B cell (primary cell): ENCODE measurements around the gene DDI2. TPM values are rescaled to one million over a fixed set of nuclear protein-coding genes. Genes with fewer than 3 reads are reported as not detected.

Experiments
- ATAC-seq: fragments of 200-7000 bp; cut with Tn5 transposase; one replicate; pipeline ENCODE4 v1.10.0; 2021; ENCODE audit warnings: low read depth, mild to moderate bottlenecking, moderate number of reproducible peaks, moderate library complexity
- CTCF ChIA-PET: fragments of 350-600 bp; sonication (Branson Sonifier 250); formaldehyde crosslinking; loops from one replicate; lab custom pipeline; 2021; ENCODE audit warnings: antibody characterized with exemption, inconsistent platforms; lab: Charles Lee
- POLR2A ChIA-PET: fragments of 350-600 bp; sonication (Branson Sonifier 250); formaldehyde crosslinking; loops from one replicate; lab custom pipeline; 2021; ENCODE audit warnings: antibody characterized with exemption; lab: Charles Lee
- DNase-seq: peaks from one replicate; pipeline ENCODE4 v3.0.0; 2013
- H2AFZ ChIP-seq: 2 replicates; pipeline ENCODE4 v1.6.1; 2012; ENCODE audit warnings: mild to moderate bottlenecking, low read depth, low read length; ENCODE audit not compliant: insufficient read depth, poor library complexity, severe bottlenecking
- H3K27ac ChIP-seq, 2 donors: 1 replicate in 1 of 2; 2 replicates in 1 of 2; pipeline ENCODE4 v1.5.1; 2012 to 2013; ENCODE audit warnings: low read length in 2 of 2, mild to moderate bottlenecking in 2 of 2, moderate library complexity in 1 of 2
- H3K27me3 ChIP-seq, 4 experiments: fragments of 200-600 bp in 1 of 4; sonication (generic) in 1 of 4; replicated peaks in 1 of 4; 1 replicate in 2 of 4; 2 replicates in 2 of 4; pipeline versions ENCODE4 v1.6.1 to v1.7.0; 2013 to 2016; ENCODE audit warnings: low read length in 3 of 4, mild to moderate bottlenecking in 2 of 4, mixed read lengths in 1 of 4, moderate library complexity in 1 of 4; ENCODE audit not compliant: insufficient read depth in 4 of 4, control insufficient read depth in 3 of 4; ENCODE audit errors: control extremely low read depth in 1 of 4
- H3K36me3 ChIP-seq, 2 experiments: replicated peaks in 1 of 2; 1 replicate in 1 of 2; 2 replicates in 1 of 2; pipeline versions ENCODE4 v1.6.1 to v1.7.1; 2013; ENCODE audit warnings: low read length in 1 of 2; ENCODE audit not compliant: insufficient read depth in 2 of 2, control insufficient read depth in 1 of 2; ENCODE audit errors: control extremely low read depth in 1 of 2, extremely low read depth in 1 of 2
- H3K4me1 ChIP-seq, 2 donors: fragments of 200-600 bp in 1 of 2; sonication (generic) in 1 of 2; 1 replicate in 1 of 2; 2 replicates in 1 of 2; pipeline versions ENCODE4 v1.5.1 to v1.6.1; 2013 to 2017; ENCODE audit warnings: low read length in 2 of 2; ENCODE audit not compliant: control insufficient read depth in 2 of 2, insufficient read depth in 2 of 2
- H3K4me2 ChIP-seq: replicated peaks from 2 replicates; pipeline ENCODE3; 2012; ENCODE audit warnings: mild to moderate bottlenecking, low read depth, low read length; ENCODE audit not compliant: poor library complexity, severe bottlenecking
- H3K4me3 ChIP-seq, 5 experiments: fragments of 200-600 bp in 1 of 5; sonication (generic) in 1 of 5; 1 replicate in 3 of 5; 2 replicates in 2 of 5; pipeline versions ENCODE4 v1.5.1 to v1.7.0; 2011 to 2016; ENCODE audit warnings: low read length in 4 of 5, mild to moderate bottlenecking in 4 of 5, low read depth in 2 of 5, control low read depth in 1 of 5, moderate library complexity in 1 of 5; ENCODE audit not compliant: insufficient read depth in 1 of 5; ENCODE audit errors: control extremely low read depth in 1 of 5, extremely low read depth in 1 of 5
- H3K79me2 ChIP-seq: fragments of 200-600 bp; sonication (generic); one replicate; pipeline ENCODE4 v1.6.0; 2016; ENCODE audit warnings: low read length; ENCODE audit not compliant: control insufficient read depth, insufficient read depth
- H3K9ac ChIP-seq: fragments of 200-600 bp; sonication (generic); 2 replicates; pipeline ENCODE4 v1.6.1; 2017; ENCODE audit warnings: mild to moderate bottlenecking, low read length, moderate library complexity
- H3K9me3 ChIP-seq, 3 donors: one replicate each; pipeline versions ENCODE4 v1.6.1 to v1.7.1; 2013; ENCODE audit warnings: low read length in 2 of 3; ENCODE audit not compliant: control insufficient read depth in 2 of 3, insufficient read depth in 1 of 3; ENCODE audit errors: control extremely low read depth in 1 of 3
- H4K20me1 ChIP-seq: 2 replicates; pipeline ENCODE4 v1.6.0; 2012; ENCODE audit warnings: mild to moderate bottlenecking, low read length; ENCODE audit not compliant: insufficient read depth, control insufficient read depth, poor library complexity, severe bottlenecking
- H3K27ac Mint-ChIP-seq: one replicate; pipeline ENCODE4 v1.8.0; 2021; ENCODE audit warnings: mixed read lengths
- H3K27me3 Mint-ChIP-seq: one replicate; pipeline ENCODE4 v1.8.0; 2021; ENCODE audit warnings: mixed read lengths
- H3K4me1 Mint-ChIP-seq: one replicate; pipeline ENCODE4 v1.8.0; 2021; ENCODE audit warnings: mixed read lengths
- H3K4me3 Mint-ChIP-seq: one replicate; pipeline ENCODE4 v1.8.0; 2021; ENCODE audit warnings: mixed read lengths
- H3K9me3 Mint-ChIP-seq: one replicate; pipeline ENCODE4 v1.8.0; 2022; ENCODE audit warnings: mixed read lengths; ENCODE audit not compliant: insufficient read depth
- CTCF ChIP-seq: fragments of 200-600 bp; IDR thresholded peaks from one replicate; pipeline ENCODE4 v1.8.0; 2022; ENCODE audit warnings: antibody characterized with exemption, mild to moderate bottlenecking
- EZH2 ChIP-seq: IDR thresholded peaks from 2 replicates; pipeline ENCODE4 v1.6.1; 2012; ENCODE audit warnings: borderline replicate concordance, low read depth, mild to moderate bottlenecking, moderate library complexity, low read length; ENCODE audit not compliant: insufficient read depth, poor library complexity, severe bottlenecking
- WGBS: methylation state at CpG from one replicate; pipeline ENCODE4 v1.1.5; 2013; ENCODE audit warnings: missing lambda C conversion rate; ENCODE audit not compliant: insufficient coverage; 5-methylcytosine and 5-hydroxymethylcytosine counted together
- intact Hi-C: fragments of 100-400 bp; cut with micrococcal nuclease; formaldehyde crosslinking; loops from one replicate; pipeline ENCODE4 v1.10.0; 2022
- polyA plus RNA-seq: library from polyadenylated mRNA; depleted of rRNA; stranded (reverse); fragments of >200 nt; gene quantifications from 2 replicates; pipeline ENCODE4 v1.2.3, GENCODE V29; 2012
- total RNA-seq, 2 donors: library from RNA; stranded (reverse); fragments of 120-200 nt in 1 of 2; gene quantifications; 1 replicate in 1 of 2; 2 replicates in 1 of 2; pipeline versions ENCODE4 v1.2.3 to v1.2.4, GENCODE V29; 2013 to 2022

The DDI2 gene
- total and polyA plus RNA-seq, 2 donors (not counting 1 experiment from before 2014, with no cell fraction given) = 8.5 to 61.0 TPM

GRCh38 chr1:15622712-15623373 is 5.6 kb downstream of the DDI2 start:
- H3K27me3 Mint-ChIP-seq = no peaks in the 10 kb centered on the region
- Histone ChIP-seq H3K79me2 (peaks cover 91% of the 10 kb centered on the region), H4K20me1 (peaks cover 48% of the 10 kb centered on the region), H3K27me3 (no peaks in the 10 kb centered on the region), H3K36me3 (peaks cover 7 to 19% of the 10 kb centered on the region in 2 experiments), H3K4me3 (no peak overlapping the region), H3K9me3 (no peaks in the 10 kb centered on the region), H2AFZ (no peak overlapping the region), H3K4me2 (no peak overlapping the region), H3K4me1 (peaks cover 27 to 42% of the 10 kb centered on the region in 2 donors), H3K27ac (no peak overlapping the region), H3K9ac (no peak overlapping the region)
- H3K9me3 Mint-ChIP-seq = no peaks in the 10 kb centered on the region
- no peak for DNase-seq
- POLR2A ChIA-PET = interaction anchor here (0.7 kb wide), 2 partner anchors 18 to 39 kb away, joined by 3 to 6 read pairs; no protein-coding TSS in a partner anchor
- 94% methylated on average over 2 of the region's 7 CpGs for WGBS
- H3K27ac Mint-ChIP-seq = no peak overlapping the region
- no peak overlapping the region for H3K4me3 Mint-ChIP-seq
- no peak for ATAC-seq
- TF ChIP-seq CTCF (no peak), EZH2 (no peak)
- peaks cover 69% of the 10 kb centered on the region for H3K4me1 Mint-ChIP-seq
- intact Hi-C loops = no loop called here
- CTCF ChIA-PET = interaction anchor here (0.6 kb wide), 1 partner anchor 74 kb away, joined by 3 read pairs; no protein-coding TSS in a partner anchor

DNA sequence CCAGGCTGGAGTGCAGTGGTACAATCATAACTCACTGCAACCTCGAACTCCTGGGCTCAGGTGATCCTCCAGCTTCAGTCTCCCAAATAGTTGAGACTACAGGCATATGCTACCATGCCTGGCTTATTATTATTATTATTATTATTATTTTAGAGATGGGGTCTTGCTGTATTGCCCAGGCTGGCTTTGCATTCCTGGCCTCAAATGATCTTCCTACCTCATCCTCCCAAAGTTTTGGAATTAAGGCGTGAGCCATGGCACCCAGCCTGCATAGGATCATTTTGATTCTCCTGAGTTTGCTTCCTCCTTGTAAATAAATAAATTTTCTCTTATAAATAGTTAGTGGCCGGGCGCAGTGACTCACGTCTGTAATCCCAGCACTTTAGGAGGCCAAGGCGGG is 6.2 kb downstream of the DDI2 start:
- Histone ChIP-seq H3K4me1 (peaks cover 27 to 41% of the 10 kb centered on the region in 2 donors), H3K4me2 (no peak overlapping the region), H2AFZ (no peak overlapping the region), H3K9ac (no peak overlapping the region), H3K79me2 (peaks cover 95% of the 10 kb centered on the region), H4K20me1 (peaks cover 46% of the 10 kb centered on the region), H3K9me3 (no peaks in the 10 kb centered on the region), H3K27ac (no peak overlapping the region), H3K27me3 (no peaks in the 10 kb centered on the region), H3K4me3 (no peak overlapping the region), H3K36me3 (peaks cover 7 to 21% of the 10 kb centered on the region in 2 experiments)
- POLR2A ChIA-PET = interaction anchor here (0.7 kb wide), 2 partner anchors 17 to 39 kb away, joined by 3 to 6 read pairs; no protein-coding TSS in a partner anchor
- 100% methylated on average over 1 of the region's 6 CpGs for WGBS
- intact Hi-C loops = no loop called here
- Mint-ChIP-seq H3K4me3 (no peak overlapping the region), H3K27me3 (no peaks in the 10 kb centered on the region), H3K9me3 (no peaks in the 10 kb centered on the region), H3K4me1 (peaks cover 69% of the 10 kb centered on the region), H3K27ac (no peak overlapping the region)
- ATAC-seq (no peak), DNase-seq (no peak)
- TF ChIP-seq CTCF = no peak
- TF ChIP-seq EZH2 = no peak
- CTCF ChIA-PET = no interaction called here
